WI38 (cell line): ENCODE data around the gene TMC4.
A peak's percentile ranks its signal among the peaks of the same experiment; 100 is the strongest.

Experiments
- H3K4me3 ChIP-seq: 2 replicates; pipeline ENCODE4 v1.5.1; 2011; ENCODE audit warnings: low read depth, mild to moderate bottlenecking, control low read depth, low read length
- TF ChIP-seq, protein P1 (sequence below): IDR thresholded peaks from 2 replicates; pipeline ENCODE4 v1.5.1; 2012; ENCODE audit warnings: low read depth, mild to moderate bottlenecking, control low read depth, low read length

The TMC4 gene

DNA sequence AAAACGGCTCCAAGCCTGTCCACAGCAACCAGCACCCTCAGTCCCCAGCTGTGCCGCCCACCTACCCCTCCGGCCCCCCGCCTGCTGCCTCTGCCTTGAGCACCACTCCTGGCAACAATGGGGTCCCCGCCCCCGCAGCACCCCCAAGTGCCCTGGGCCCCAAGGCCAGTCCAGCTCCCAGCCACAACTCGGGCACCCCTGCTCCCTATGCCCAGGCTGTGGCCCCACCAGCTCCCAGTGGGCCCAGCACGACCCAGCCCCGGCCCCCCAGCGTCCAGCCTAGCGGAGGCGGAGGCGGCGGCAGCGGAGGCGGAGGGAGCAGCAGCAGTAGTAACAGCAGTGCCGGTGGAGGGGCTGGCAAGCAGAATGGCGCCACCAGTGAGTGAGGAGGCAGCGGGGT lies 24.8 kb downstream of the TMC4 start:
- TF ChIP-seq, protein P1, sequence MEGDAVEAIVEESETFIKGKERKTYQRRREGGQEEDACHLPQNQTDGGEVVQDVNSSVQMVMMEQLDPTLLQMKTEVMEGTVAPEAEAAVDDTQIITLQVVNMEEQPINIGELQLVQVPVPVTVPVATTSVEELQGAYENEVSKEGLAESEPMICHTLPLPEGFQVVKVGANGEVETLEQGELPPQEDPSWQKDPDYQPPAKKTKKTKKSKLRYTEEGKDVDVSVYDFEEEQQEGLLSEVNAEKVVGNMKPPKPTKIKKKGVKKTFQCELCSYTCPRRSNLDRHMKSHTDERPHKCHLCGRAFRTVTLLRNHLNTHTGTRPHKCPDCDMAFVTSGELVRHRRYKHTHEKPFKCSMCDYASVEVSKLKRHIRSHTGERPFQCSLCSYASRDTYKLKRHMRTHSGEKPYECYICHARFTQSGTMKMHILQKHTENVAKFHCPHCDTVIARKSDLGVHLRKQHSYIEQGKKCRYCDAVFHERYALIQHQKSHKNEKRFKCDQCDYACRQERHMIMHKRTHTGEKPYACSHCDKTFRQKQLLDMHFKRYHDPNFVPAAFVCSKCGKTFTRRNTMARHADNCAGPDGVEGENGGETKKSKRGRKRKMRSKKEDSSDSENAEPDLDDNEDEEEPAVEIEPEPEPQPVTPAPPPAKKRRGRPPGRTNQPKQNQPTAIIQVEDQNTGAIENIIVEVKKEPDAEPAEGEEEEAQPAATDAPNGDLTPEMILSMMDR = no peak
- H3K4me3 ChIP-seq = no peak overlapping the region

GRCh38 chr19:54147676-54148075 lies 25.3 kb downstream of the TMC4 start:
- no peak overlapping the region for H3K4me3 ChIP-seq
- TF ChIP-seq, protein P1 = no peak

DNA sequence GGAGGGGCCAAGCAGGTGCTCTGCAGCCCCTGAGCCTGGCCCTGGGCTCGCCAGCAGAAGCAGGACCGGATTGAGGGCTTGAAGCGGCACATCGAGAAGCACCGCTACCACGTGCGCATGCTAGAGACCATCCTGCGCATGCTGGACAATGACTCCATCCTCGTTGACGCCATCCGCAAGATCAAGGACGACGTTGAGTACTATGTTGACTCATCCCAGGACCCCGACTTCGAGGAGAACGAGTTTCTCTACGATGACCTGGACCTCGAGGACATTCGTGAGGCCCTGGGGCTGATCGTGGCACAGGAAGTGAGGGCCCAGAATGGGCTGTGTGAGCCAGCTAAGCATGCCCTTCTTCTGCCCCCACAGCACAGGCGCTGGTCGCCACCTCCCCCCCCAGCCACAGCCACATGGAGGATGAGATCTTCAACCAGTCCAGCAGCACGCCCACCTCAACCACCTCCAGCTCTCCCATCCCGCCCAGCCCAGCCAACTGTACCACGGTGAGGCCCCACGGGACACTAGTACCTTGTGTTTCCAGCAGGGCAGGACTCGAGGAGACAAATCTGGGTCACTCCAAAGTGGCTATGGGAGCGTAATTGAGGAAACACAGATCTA lies 27.3 kb downstream of the TMC4 start:
- no peak overlapping the region for H3K4me3 ChIP-seq
- TF ChIP-seq, protein P1 = no peak

DNA sequence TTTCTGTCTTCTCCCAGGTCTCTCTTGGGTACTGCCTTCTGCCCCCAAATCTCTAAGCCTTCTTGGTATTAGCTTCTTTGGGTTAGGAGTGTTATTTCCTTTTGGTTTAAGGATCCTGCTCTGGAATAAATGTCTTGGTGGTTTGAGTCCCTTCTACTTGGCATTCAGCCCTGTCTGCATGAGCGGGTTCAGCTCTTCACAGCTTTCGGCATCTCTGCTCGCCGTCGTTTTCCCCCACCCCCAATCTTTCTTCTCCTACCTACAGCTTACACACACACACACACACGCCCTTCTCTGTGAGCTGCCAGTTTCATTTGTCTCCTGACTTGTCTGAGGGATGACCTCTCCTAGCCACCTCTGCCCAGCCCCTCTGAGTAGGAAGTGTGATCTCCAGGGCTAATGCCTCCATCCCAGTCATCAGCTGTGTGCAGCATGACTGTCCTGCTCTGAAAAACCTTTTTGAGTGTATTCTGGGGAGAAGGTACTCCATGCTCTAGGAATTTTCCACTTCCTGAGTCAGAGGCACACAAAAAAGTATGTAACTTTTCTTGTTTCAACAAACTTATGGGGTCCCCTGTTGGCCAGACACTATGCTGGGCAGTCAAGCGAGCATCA lies 30.7 kb downstream of the TMC4 start:
- TF ChIP-seq, protein P1 = no peak

GRCh38 chr19:54141356-54141755 lies 31.6 kb downstream of the TMC4 start:
- H3K4me3 ChIP-seq = no peak overlapping the region
- TF ChIP-seq, protein P1 = no peak

More for the DNA sequence above, 30.7 kb downstream of the TMC4 start:
- H3K4me3 ChIP-seq = no peak overlapping the region

GRCh38 chr19:54138489-54139256 lies 34.3 kb downstream of the TMC4 start:
- H3K4me3 ChIP-seq = peak overlapping the region; percentile 81
- TF ChIP-seq, protein P1 = no peak
